ENCODE results near the gene ZFYVE9.

The ZFYVE9 gene

GRCh38 chr1:52235646-52236045, 93.8 kb downstream of the ZFYVE9 start:
- TF ChIP-seq ZC3H10 (CRISPR knock-in tag; IDR thresholded peaks at IDR 0.05) (no peak), RARB (CRISPR knock-in tag; IDR thresholded peaks at IDR 0.05) (no peak), CSDC2 (CRISPR knock-in tag; IDR thresholded peaks at IDR 0.05) (no peak), ZNF8 (CRISPR knock-in tag; IDR thresholded peaks at IDR 0.05) (no peak), ZFP30 (CRISPR knock-in tag; IDR thresholded peaks at IDR 0.05) (no peak), OSR1 (CRISPR knock-in tag; IDR thresholded peaks at IDR 0.05) (no peak), ESRRG (CRISPR knock-in tag; IDR thresholded peaks at IDR 0.05) (no peak), ZFP3 (CRISPR knock-in tag; IDR thresholded peaks at IDR 0.05) (no peak), TOX (CRISPR knock-in tag; IDR thresholded peaks at IDR 0.05; ENCODE audit: borderline replicate concordance) (no peak)
- TF ChIP-seq, protein P1, sequence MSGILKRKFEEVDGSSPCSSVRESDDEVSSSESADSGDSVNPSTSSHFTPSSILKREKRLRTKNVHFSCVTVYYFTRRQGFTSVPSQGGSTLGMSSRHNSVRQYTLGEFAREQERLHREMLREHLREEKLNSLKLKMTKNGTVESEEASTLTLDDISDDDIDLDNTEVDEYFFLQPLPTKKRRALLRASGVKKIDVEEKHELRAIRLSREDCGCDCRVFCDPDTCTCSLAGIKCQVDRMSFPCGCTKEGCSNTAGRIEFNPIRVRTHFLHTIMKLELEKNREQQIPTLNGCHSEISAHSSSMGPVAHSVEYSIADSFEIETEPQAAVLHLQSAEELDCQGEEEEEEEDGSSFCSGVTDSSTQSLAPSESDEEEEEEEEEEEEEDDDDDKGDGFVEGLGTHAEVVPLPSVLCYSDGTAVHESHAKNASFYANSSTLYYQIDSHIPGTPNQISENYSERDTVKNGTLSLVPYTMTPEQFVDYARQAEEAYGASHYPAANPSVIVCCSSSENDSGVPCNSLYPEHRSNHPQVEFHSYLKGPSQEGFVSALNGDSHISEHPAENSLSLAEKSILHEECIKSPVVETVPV (CRISPR knock-in tag; IDR thresholded peaks at IDR 0.05), result no peak
- TF ChIP-seq, protein P2, sequence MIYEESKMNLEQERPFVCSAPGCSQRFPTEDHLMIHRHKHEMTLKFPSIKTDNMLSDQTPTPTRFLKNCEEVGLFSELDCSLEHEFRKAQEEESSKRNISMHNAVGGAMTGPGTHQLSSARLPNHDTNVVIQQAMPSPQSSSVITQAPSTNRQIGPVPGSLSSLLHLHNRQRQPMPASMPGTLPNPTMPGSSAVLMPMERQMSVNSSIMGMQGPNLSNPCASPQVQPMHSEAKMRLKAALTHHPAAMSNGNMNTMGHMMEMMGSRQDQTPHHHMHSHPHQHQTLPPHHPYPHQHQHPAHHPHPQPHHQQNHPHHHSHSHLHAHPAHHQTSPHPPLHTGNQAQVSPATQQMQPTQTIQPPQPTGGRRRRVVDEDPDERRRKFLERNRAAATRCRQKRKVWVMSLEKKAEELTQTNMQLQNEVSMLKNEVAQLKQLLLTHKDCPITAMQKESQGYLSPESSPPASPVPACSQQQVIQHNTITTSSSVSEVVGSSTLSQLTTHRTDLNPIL (CRISPR knock-in tag; IDR thresholded peaks at IDR 0.05; ENCODE audit: low read depth), result no peak
- no peak for ATAC-seq

- TF ChIP-seq ZNF8 (CRISPR knock-in tag; IDR thresholded peaks at IDR 0.05), result no peak
- TF ChIP-seq PPARA (CRISPR knock-in tag; IDR thresholded peaks at IDR 0.05; ENCODE audit: borderline replicate concordance), result no peak
- TF ChIP-seq TSHZ2 (CRISPR knock-in tag; IDR thresholded peaks at IDR 0.05), result no peak
- no peak for TF ChIP-seq ZFP30 (CRISPR knock-in tag; IDR thresholded peaks at IDR 0.05)
- no peak for TF ChIP-seq OSR1 (CRISPR knock-in tag; IDR thresholded peaks at IDR 0.05)
- no peak for TF ChIP-seq ISL1 (CRISPR knock-in tag; IDR thresholded peaks at IDR 0.05)
- TF ChIP-seq ZC3H10 (CRISPR knock-in tag; IDR thresholded peaks at IDR 0.05), result no peak
- TF ChIP-seq ARNTL (CRISPR knock-in tag; IDR thresholded peaks at IDR 0.05; ENCODE audit: borderline replicate concordance, low read depth), result no peak
- TF ChIP-seq RARB (CRISPR knock-in tag; IDR thresholded peaks at IDR 0.05), result no peak
- ATAC-seq, result peak; percentile 58
Measured at GRCh38 chr1:52237430-52237829, 95.5 kb downstream of the ZFYVE9 start.

DNA sequence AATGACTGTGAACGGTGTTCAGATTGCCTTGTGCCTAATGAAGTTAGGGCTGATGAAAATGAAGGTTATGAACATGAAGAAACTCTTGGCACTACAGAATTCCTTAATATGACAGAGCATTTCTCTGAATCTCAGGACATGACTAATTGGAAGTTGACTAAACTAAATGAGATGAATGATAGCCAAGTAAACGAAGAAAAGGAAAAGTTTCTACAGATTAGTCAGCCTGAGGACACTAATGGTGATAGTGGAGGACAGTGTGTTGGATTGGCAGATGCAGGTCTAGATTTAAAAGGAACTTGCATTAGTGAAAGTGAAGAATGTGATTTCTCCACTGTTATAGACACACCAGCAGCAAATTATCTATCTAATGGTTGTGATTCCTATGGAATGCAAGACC, 96.6 kb downstream of the ZFYVE9 start:
- TF ChIP-seq ZNF565 (CRISPR knock-in tag; conservative IDR thresholded peaks at IDR 0.05; ENCODE audit: low read depth), result no peak
- TF ChIP-seq ISL1 (CRISPR knock-in tag; IDR thresholded peaks at IDR 0.05), result no peak
- no peak for TF ChIP-seq BACH2 (CRISPR knock-in tag; IDR thresholded peaks at IDR 0.05; ENCODE audit: borderline replicate concordance)
- no peak for TF ChIP-seq ESRRG (CRISPR knock-in tag; IDR thresholded peaks at IDR 0.05)
- TF ChIP-seq CSDC2 (CRISPR knock-in tag; IDR thresholded peaks at IDR 0.05), result no peak
- TF ChIP-seq PPARA (CRISPR knock-in tag; IDR thresholded peaks at IDR 0.05; ENCODE audit: borderline replicate concordance), result no peak
- ATAC-seq, result peak; percentile 44

GRCh38 chr1:52238887-52239707, 97.2 kb downstream of the ZFYVE9 start:
- ATAC-seq, result peak; percentile 42; the same call in 2 of the 3 replicates
- TF ChIP-seq ZNF70 (CRISPR knock-in tag; IDR thresholded peaks at IDR 0.05), result no peak
- no peak for TF ChIP-seq ISL1 (CRISPR knock-in tag; IDR thresholded peaks at IDR 0.05)
- TF ChIP-seq ZFP30 (CRISPR knock-in tag; IDR thresholded peaks at IDR 0.05), result no peak
- no peak for TF ChIP-seq ZNF565 (CRISPR knock-in tag; conservative IDR thresholded peaks at IDR 0.05; ENCODE audit: low read depth)
- no peak for TF ChIP-seq GLIS3 (CRISPR knock-in tag; IDR thresholded peaks at IDR 0.05)
- no peak for TF ChIP-seq PPARA (CRISPR knock-in tag; IDR thresholded peaks at IDR 0.05; ENCODE audit: borderline replicate concordance)
- TF ChIP-seq, protein P2 (CRISPR knock-in tag; IDR thresholded peaks at IDR 0.05; ENCODE audit: low read depth), result no peak
- TF ChIP-seq ARNTL (CRISPR knock-in tag; IDR thresholded peaks at IDR 0.05; ENCODE audit: borderline replicate concordance, low read depth), result no peak
- TF ChIP-seq SNAI2 (CRISPR knock-in tag; IDR thresholded peaks at IDR 0.05), result no peak
- TF ChIP-seq ZNF8 (CRISPR knock-in tag; IDR thresholded peaks at IDR 0.05), result no peak
- TF ChIP-seq ZFP3 (CRISPR knock-in tag; IDR thresholded peaks at IDR 0.05), result no peak
- no peak for TF ChIP-seq ESRRG (CRISPR knock-in tag; IDR thresholded peaks at IDR 0.05)
- TF ChIP-seq TCF4 (CRISPR knock-in tag; IDR thresholded peaks at IDR 0.05; ENCODE audit: borderline replicate concordance), result no peak
- TF ChIP-seq CSDC2 (CRISPR knock-in tag; IDR thresholded peaks at IDR 0.05), result no peak
- TF ChIP-seq, protein P1 (CRISPR knock-in tag; IDR thresholded peaks at IDR 0.05), result no peak
- TF ChIP-seq TSHZ2 (CRISPR knock-in tag; IDR thresholded peaks at IDR 0.05), result no peak
